Esophagus mucosa (tissue), 1 donor: ENCODE results near the gene IL21R. TPM values are rescaled to one million over a fixed set of nuclear protein-coding genes. Genes with fewer than 3 reads are reported as not detected.
A peak's percentile ranks its signal among the peaks of the same experiment; 100 is the strongest.
"Not testable (repeated sequence)": the region's sequence is repeated elsewhere in the genome, so short reads cannot be mapped to it uniquely, and the experiment has no call there.

Experiments used
- ATAC-seq: fragments of 200-7000 bp; cut with Tn5 transposase; one replicate; pipeline ENCODE4 v1.9.1; 2020
- total RNA-seq: library from RNA; stranded (reverse); gene quantifications from one replicate; pipeline ENCODE4 v1.2.4, GENCODE V29; 2023
- donor health status: DM: yes; HTN: yes; CAD: no.

IL21R gene
- total RNA-seq, 1 donor from 2014 or later, result 0.56 TPM

DNA sequence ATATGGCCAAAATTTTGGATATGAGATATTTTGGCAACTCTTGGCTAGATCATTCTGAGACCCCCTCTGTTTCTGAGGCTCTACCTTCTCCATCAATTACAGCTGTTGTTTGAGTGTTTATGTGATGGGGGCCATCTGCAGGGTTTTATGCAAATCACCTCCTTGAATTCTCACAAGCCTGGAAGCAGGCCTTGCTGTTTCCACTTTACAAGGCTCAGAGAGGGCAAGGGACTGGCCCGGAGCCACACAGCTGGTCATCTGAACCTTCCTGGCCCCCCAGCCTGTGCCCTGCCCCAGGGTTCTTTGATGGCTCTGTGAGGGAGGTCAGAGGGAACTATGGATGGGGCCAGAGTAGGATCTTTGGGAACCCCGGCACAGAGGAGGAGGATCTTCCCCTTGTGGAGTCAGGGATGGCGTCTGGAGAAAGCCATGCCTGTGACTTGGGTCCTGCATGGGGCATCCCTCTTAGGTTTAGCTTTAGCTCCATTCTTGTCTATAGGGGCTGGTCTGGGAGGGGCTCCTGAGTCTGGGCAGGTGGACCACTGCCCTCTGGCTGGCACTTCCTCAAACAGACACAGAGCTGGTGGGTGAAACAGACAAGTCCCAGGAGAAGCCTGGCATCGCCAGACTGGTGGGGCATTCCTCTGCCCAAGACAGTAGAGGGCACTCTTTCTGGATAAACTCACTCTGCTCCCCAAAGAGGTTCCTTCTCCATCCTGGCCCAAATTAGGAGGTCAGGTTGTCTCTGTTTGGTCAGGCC, 26.2 kb downstream of the IL21R start:
- ATAC-seq, result no peak

DNA sequence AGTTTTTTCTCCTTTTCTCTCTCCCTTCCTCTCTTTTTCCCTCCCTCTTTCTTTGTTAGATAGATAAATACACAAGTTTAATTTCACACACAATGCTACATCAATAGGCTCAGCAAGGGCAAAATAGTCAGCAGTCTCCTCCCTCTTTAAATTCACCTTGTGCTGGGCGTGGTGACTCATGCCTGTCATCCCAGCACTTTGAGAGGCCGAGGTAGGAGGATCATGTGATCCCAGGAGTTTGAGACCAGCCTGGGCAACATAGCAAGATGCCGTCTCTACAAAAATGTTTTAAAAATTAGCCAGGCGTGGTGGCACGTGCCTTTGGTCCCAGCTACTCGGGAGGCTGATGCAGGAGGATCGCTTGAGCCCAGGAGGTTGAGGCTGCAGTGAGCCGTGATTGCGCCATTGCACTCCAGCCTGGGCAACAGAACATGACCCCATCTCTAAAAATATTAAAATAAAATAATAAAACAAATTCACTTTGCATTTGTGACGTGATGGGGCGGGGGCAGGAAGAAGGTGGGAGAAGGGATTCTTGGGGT, 27.4 kb downstream of the IL21R start:
- ATAC-seq, result no peak

DNA sequence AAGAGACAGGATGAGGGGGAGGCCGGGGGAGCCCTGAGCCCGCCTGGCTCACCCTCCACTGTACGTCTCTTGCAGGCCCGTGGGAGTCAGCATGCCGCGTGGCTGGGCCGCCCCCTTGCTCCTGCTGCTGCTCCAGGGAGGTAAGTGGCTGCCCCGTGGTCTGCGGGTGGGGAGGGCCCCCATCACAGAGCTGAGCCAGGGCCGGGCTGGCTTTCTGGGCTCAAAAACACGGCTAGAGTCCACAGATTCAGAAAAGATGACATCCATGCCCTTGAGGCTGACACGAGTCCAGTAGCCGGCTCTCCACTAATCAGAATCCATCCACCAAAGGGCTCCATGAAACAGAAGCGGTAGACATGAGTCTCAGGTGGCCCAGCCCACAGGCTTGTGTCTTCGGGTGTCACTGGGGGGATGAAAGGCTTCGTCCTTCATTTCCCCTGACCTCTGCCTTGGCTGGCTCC, 28.0 kb downstream of the IL21R start:
- no peak for ATAC-seq

DNA sequence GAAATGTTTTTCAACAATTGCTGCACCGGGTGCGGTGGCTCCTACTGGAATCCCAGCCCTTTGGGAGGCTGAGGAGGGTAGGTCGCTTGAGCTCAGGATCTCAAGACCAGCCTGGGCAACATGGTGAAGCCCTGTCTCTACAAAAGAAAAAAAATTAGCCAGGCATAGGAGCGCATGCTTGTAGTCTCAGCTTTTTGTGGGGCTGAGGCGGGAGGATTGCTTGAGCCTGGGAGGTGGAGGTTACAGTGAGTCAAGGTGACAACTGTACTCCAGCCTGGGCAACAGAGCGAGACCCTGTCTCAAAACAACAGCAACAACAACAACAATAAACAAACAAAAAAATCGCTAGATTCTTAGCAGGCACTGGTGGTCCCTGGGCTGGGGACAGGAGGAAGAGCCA, 28.5 kb downstream of the IL21R start:
- ATAC-seq, result no peak

DNA sequence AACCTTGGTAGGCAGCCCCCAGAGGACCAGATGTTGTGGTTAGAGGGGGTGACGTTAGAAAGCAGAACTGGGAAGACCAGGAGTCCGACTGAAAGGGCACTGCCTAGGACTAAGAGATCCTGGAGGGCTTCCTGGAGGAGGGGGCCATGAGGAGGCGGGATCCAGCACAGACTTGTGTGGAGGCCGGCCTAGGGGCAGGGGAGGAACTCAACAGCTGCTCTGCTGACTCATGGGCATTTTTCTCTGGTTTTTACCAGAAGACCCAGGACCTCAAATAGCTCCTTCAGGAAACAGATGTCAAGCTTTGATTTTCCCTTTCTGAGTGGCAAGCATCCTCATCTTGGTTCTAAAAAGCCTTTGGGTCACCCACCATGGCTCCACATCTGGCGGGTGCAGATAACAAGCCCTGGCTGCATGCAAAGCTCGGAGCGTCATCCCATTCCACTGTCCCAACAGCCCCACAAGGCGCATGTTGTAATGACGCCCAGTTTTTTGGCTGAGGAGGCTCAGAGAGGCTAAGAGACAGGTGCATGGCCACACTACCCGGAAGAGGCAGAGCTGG, 29.0 kb downstream of the IL21R start:
- ATAC-seq, result no peak

DNA sequence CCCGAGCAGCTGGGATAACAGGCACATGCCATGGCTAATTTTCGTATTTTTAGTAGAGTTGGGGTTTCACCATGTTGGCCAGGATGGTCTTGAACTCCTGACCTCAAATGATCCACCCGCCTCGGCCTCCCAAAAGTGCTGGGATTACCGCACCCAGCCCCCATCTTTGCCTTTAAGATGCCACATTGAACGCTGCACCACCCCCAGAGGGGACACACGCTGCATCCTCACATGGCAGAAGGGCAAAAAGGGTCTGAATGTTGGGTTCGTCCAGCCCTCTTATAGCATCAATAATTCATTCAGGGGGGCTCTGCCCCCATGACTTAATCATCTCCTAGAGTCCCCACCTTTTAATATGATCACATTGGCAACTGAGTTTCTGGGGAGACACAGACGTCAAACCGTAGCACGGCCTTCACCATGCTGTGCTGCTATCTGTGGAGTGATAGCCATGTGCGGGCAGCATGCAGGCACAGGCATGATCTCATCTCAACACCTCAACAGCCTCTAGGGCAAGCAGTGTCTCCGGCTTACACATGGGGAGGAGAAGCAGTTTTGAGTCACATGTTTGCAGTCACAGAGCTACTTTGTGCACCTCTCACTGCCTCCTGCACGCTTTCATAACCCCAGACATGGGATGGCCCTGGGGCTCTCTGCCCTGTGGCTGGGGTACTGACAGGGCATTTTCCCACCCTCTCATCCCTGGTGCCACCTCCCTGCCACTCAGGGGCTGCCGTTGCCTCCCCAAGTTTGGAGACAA, 30.0 kb downstream of the IL21R start:
- peak; percentile 89 for ATAC-seq

DNA sequence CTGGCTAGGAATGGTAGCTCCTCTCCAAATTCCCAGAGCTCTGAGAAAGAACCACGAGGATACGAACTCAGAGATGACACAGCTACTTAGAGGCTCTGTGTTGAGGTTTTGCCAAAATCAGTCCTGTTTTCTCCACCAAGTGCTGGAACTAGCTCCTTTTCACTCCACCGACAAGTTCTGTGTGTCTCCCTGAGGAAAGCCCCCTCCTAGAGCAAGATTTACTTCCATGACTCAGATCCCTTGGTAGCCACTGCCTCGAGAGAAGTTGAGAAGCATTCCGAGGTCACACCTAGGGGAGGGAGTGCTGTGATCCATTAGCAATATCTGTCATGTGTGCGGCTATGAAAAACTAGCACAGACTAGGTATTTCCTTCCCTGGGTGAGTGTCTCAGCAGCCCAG, 30.6 kb downstream of the IL21R start:
- ATAC-seq, result peak; percentile 81

DNA sequence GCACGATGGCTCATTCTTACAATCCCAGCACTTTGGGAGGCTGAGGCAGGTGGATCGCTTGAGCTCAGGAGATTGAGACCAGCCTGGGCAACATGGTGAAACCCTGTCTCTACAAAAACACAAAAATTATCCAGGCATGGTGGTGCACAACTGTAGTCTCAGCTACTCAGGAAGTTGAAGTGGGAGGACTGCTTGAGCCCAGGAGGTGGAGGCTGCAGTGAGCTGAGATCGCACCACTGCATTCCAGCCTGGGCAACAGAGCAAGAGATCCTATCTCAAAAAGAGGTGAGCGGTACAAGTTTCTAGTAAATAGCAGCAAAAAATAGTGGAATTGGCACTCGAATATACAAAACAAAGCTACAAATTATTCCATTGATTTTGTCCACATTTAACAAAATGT, 31.2 kb downstream of the IL21R start:
- ATAC-seq, result not testable (repeated sequence)

DNA sequence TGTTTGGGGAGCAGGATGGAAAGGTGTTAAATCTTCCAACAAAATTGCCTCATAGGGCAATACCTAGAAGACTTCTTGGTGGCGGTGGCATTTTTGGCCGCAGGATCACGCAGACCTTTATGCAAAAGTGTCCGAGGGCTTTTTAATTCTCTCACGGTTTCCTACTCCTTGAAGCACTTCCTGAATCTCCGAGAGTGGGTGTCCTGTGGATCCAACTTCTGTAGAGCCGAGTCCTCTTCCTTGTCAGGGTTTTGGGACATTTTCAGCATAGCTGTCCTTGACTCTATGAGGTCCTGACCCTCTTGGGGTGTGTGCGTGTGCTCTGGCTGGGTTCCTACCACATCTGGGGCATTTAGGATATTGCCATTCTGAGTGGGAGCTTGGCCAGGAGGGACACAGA, 31.7 kb downstream of the IL21R start:
- ATAC-seq, result no peak

DNA sequence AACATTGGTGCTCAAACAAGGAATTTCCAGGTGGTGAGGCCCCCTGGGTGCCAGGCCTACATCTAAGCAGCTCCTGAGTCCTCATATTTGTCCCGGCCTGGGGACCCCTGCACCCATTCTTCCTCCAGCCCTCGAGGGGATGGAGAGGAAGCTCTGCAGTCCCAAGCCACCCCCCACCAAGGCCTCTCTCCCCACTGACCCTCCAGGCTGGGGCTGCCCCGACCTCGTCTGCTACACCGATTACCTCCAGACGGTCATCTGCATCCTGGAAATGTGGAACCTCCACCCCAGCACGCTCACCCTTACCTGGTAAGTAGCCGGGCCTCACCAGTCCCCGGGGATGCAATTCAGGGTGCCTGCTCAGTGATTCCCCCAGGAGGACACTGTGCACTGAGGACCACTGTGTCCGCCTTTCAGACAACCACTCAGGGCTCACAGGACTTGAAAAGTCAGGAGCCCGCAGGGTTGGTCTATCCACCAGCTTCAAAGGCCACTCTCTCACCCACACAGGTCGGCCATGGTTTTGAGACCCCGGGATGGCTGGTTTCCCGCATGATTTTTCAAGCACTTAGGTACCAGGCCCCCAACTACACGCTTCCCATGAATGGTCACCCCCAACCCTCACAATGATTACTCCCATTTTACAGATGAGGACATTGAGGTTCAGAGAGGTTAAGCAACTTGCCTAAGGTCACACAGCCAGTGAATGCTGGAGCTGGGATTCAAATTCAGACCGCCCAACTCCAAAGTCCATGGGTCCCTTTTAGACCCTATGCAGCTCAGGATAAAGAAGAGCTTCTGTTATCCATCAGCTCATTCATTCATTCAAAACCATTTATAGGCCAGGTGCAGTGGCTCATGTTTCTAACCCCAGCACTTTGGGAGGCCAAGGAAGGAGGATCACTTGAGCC, 32.4 kb downstream of the IL21R start:
- no peak for ATAC-seq

DNA sequence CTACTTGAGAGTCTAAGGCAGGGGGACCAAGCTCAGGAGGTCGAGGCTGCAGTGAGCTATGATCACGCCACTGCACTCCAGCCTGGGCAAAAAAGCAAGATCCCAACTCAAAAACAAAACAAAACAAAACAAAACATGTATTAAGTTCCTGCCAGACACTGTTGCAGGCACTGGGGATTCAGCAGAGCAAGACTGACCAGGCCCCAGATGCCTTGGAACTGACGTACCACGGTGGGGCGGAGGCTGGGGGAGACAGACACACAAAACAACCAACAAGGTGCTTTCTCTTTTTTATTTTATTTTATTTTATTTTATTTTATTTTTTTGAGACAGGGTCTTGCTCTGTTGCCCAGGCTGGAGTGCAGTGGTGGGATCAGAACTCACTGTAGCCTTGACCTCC, 33.2 kb downstream of the IL21R start:
- ATAC-seq, result not testable (repeated sequence)

DNA sequence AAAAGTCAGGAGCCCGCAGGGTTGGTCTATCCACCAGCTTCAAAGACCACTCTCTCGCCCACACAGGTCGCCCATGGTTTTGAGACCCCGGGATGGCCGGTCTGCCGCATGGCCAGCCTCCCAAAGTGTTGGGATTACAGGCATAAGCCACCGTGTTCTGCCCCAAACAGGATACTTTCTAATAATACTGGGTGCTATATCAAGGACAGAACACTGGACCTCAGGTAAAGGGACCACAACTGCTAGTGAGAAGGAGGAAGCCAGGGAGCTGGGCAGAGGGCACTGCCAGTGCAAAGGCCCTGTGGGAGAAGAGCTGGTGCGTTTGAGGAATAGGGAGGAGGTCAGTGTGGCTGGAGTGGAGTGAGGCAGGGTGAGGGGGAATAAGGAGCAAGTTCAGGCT, 34.1 kb downstream of the IL21R start:
- no peak for ATAC-seq

DNA sequence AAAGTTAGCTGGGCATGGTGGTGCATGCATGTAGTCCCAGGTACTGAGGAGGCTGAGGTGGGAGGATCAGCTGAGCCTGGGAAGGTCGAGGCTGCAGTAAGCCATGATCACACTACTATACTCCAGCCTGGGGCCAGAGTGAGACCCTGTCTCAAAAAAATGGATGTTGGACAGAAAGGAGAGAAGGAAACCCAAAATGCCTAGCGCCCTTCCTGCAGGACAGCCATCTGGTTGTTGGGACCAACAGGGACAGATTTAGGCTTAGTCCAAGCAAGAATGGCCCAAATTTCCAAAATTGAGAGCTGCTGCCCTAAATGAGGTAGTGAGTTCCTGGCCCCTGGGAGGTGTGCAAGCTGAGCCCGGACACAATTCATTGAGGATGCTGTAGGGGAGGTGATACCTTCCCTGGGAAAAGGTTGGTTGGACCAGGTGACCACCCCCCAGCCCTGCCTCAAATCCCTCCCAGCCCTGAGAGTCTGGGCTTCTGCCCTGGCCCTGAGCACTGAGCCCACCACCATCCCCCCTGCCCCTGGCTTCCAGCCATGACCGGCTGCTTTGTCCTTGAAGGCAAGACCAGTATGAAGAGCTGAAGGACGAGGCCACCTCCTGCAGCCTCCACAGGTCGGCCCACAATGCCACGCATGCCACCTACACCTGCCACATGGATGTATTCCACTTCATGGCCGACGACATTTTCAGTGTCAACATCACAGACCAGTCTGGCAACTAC, 35.1 kb downstream of the IL21R start:
- ATAC-seq, result no peak

DNA sequence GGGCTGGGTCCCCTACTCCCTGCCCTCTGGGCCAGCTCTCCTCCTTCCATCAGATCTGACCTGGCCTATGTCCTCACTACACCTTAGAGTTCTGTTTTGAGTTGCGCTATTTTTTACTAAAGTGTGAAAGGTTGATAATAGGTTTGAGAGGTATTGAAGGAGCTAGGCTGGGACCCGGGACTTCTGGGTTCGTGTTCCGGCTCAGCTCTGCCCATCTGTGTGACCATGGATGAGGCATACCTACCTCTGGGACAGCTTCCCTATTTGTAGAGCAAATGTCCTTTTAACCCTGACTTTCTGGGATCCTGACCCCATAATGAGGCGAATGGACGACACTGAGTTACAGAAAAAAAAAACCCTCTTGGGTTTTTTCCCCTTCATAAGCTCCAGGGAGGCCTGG, 36.0 kb downstream of the IL21R start:
- ATAC-seq, result no peak

DNA sequence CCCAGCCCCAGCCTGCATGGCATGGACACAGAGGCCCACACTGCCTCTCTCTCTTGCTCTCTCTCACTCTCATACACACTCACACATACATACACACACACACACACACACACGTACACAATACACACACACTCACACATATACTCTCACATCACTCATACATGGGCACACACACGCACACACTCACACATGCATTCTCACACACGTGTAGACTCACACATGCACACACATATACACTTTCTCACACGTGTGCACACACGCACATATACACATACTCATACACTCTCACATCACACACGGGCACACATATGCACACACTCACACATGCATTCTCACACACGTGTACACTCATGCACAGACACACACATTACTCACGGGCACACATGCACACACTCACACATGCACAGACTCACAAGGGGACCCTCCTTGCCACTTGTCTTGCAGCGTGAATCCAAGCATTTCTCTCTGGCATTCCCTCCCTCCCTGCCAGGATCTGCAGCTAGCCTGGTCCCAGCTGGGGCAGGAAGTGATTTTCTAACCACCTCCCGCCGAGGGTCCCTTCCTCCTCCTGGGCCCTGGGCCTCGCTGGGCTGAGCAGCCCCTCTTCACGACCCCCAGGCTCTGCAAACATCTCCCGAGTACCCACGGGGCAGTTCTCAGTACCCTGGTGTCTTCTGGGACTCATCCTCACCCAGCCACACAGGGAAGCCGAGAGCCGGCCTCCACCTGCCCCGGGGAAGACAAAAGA, 37.5 kb downstream of the IL21R start:
- no peak for ATAC-seq

DNA sequence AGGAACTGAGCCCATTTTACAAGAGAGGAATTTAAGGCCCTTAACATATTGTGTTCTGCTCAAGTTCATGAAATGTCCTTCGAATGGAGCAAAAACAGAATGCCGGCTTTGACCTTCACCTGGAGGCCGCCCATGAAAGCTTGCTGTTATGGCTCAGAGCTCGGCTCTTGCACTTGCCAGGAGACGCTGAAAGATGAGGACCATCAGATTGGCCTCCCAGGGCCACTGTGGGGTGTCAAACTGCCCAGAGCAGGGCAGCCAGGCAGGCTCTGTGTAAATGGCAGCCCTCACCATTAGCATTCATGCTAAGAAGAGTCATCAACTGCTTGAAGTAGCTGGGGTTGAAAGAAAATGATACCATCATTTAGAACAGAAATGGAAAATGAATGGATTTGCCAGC, 39.3 kb downstream of the IL21R start:
- no peak for ATAC-seq

DNA sequence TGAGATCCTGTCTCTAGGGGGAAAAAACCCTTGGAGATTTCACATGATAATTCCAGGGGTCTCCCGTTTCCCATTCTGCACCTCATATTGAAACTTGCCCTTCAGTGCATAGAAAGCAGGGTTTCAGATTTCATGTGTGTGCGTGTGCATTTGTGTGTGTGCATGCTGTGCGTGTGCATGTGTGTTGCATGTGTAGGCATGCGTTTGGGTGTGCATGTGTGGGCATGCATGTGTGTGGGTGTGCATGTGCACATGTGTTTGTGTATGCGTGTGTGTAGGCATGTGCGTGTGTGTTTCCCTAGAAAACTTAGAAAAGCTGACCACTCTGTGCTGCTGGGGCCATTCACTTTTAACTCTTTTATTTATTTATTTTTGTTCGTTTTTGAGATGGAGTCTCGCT, 40.0 kb downstream of the IL21R start:
- no peak for ATAC-seq

DNA sequence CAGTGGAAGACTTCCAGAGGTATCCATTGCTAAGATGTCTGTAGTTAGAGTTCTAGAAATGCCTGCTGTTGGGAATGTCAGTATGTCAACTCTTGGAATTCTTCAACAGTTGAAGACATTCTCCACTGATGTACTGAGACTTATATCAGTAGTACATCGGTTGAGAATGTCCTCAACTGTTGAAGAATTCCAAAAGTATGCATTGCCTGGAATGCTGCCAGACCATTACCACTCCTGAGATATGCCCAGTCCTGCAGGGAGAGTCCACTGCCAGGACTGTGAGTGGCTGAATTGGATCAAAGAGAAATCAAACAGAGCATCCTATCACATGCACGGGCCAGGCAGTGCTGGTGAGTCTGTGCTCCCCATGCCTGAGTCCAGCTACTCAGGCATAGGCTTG, 42.0 kb downstream of the IL21R start:
- ATAC-seq, result no peak

DNA sequence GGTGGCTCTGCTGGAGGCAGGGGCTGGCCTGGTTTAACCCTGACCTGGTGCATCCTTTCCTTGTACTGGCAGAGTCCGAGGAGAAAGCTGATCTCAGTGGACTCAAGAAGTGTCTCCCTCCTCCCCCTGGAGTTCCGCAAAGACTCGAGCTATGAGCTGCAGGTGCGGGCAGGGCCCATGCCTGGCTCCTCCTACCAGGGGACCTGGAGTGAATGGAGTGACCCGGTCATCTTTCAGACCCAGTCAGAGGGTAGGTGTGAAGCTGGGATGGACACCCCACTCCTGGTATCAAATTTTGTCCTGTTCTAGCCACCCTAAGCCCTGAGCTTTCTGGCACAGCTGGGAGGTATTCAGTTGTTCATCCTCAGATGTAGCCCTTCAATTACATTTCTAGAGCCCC, 42.5 kb downstream of the IL21R start:
- no peak for ATAC-seq

DNA sequence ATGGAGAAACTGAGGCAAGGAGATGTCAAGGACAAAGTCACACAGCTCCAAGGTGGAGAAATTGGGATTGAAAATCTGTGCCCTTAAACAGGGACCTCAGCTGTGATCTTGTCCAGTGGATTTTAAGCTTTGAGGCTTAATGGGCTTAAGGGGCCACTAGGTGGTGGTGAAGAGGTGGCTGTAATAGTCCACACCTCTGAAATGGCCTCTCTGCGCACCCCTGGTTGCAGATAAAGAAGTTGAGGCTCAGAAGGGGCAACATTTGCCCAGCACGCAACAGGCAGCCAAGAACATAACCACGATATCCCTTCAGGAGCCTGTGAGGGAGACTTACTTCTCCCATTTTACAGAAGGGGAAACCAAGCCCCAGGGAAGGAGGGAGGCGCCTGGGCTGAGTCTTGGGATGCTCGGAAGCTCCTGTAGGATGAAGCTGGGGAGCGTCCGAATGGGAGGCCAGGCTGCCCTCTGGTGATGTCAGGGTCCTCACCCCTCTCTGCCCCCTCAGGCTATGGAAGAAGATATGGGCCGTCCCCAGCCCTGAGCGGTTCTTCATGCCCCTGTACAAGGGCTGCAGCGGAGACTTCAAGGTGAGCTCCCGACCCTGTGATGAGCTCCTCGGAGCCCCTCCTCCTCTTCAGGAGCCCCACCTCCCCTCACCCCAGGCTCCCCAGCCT, 43.7 kb downstream of the IL21R start:
- no peak for ATAC-seq
